IMR-90 (cell line): ENCODE measurements around the gene SRP9. TPM values are rescaled to one million over a fixed set of nuclear protein-coding genes. Genes with fewer than 3 reads are reported as not detected.

Source experiments
- ATAC-seq: fragments of 200-7000 bp; cut with Tn5 transposase; 2 replicates; pipeline ENCODE4 v1.9.1; 2020; ENCODE audit warnings: low read depth, mild to moderate bottlenecking, moderate library complexity
- BruUV-seq: library from RNA; stranded (reverse); fragments of 400-500 nt; replicated peaks from 2 replicates; lab custom pipeline; 2021; lab: Mats Ljungman, UMichigan
- CTCF ChIA-PET: fragments of 300-600 bp; formaldehyde crosslinking; extraction: SDS; loops from one replicate; lab custom pipeline; 2021; ENCODE audit warnings: antibody characterized with exemption; lab: Yijun Ruan, JAX
- POLR2A ChIA-PET: fragments of 300-600 bp; sonication (Branson Sonifier 250); formaldehyde crosslinking; loops from one replicate; lab custom pipeline; 2022; ENCODE audit warnings: antibody characterized with exemption; ENCODE audit not compliant: unreplicated experiment; lab: Charles Lee
- DNase-seq: peaks from one replicate; pipeline ENCODE4 v3.0.0; 2013
- H2AFZ ChIP-seq: replicated peaks from 2 replicates; pipeline ENCODE3; 2013; ENCODE audit warnings: low read length, mild to moderate bottlenecking; ENCODE audit not compliant: poor library complexity
- H2AK5ac ChIP-seq: 2 replicates; pipeline ENCODE4 v1.6.1; 2013; ENCODE audit warnings: low read depth, low read length, inconsistent platforms
- H2AK9ac ChIP-seq: replicated peaks from 2 replicates; pipeline ENCODE3; 2013; ENCODE audit warnings: mild to moderate bottlenecking, low read depth, low read length, moderate library complexity; ENCODE audit not compliant: poor library complexity
- H2BK120ac ChIP-seq: 2 replicates; pipeline ENCODE4 v1.6.1; 2013; ENCODE audit warnings: low read depth, low read length, inconsistent platforms
- H2BK15ac ChIP-seq: 3 replicates; pipeline ENCODE4 v1.6.1; 2013; ENCODE audit warnings: low read depth, low read length, inconsistent platforms
- H2BK20ac ChIP-seq: 2 replicates; pipeline ENCODE4 v1.6.1; 2013; ENCODE audit warnings: low read depth, mild to moderate bottlenecking, inconsistent platforms, low read length, moderate library complexity
- H2BK5ac ChIP-seq: 2 replicates; pipeline ENCODE4 v1.6.1; 2013; ENCODE audit warnings: mild to moderate bottlenecking, low read depth, low read length, inconsistent platforms; ENCODE audit not compliant: poor library complexity, severe bottlenecking
- H3K14ac ChIP-seq: replicated peaks from 2 replicates; pipeline ENCODE4 v1.6.1; 2013; ENCODE audit warnings: low read depth, low read length, inconsistent platforms
- H3K18ac ChIP-seq: 2 replicates; pipeline ENCODE4 v1.6.1; 2013; ENCODE audit warnings: low read depth, low read length, control low read depth
- H3K23ac ChIP-seq: 2 replicates; pipeline ENCODE4 v1.6.1; 2013; ENCODE audit warnings: low read depth, low read length, inconsistent platforms
- H3K27ac ChIP-seq: 2 replicates; pipeline ENCODE4 v1.5.1; 2013; ENCODE audit warnings: mild to moderate bottlenecking, control low read depth, low read length; ENCODE audit not compliant: insufficient read depth
- H3K27me3 ChIP-seq: 2 replicates; pipeline ENCODE4 v1.6.1; 2013; ENCODE audit warnings: low read length; ENCODE audit not compliant: control insufficient read depth, insufficient read depth
- H3K36me3 ChIP-seq: 2 replicates; pipeline ENCODE4 v1.6.1; 2013; ENCODE audit warnings: low read length, mixed read lengths; ENCODE audit not compliant: control insufficient read depth, insufficient read depth
- H3K4ac ChIP-seq: 2 replicates; pipeline ENCODE4 v1.6.1; 2013; ENCODE audit warnings: low read depth, low read length, inconsistent platforms
- H3K4me1 ChIP-seq: 2 replicates; pipeline ENCODE4 v1.6.1; 2013; ENCODE audit warnings: low read length, mixed read lengths; ENCODE audit not compliant: control insufficient read depth, insufficient read depth
- H3K4me2 ChIP-seq: 2 replicates; pipeline ENCODE4 v1.6.1; 2013; ENCODE audit warnings: low read depth, mild to moderate bottlenecking, control low read depth, low read length, moderate library complexity
- H3K4me3 ChIP-seq: 2 replicates; pipeline ENCODE4 v1.5.1; 2013; ENCODE audit warnings: low read depth, mild to moderate bottlenecking, control low read depth, low read length, moderate library complexity; ENCODE audit not compliant: insufficient read depth
- H3K56ac ChIP-seq: 2 replicates; pipeline ENCODE4 v1.6.1; 2013; ENCODE audit warnings: low read length, inconsistent platforms; ENCODE audit not compliant: insufficient read depth; ENCODE audit errors: extremely low read depth
- H3K79me1 ChIP-seq, 2 experiments: 2 replicates each; pipeline ENCODE4 v1.6.1; 2013; ENCODE audit warnings: low read length in 2 of 2, inconsistent platforms in 1 of 2, low read depth in 1 of 2
- H3K9ac ChIP-seq: 2 replicates; pipeline ENCODE4 v1.6.1; 2013; ENCODE audit warnings: low read depth, low read length, control low read depth
- H3K9me1 ChIP-seq: 2 replicates; pipeline ENCODE4 v1.6.1; 2013; ENCODE audit warnings: low read length, inconsistent platforms; ENCODE audit not compliant: insufficient read depth
- H3K9me3 ChIP-seq: 2 replicates; pipeline ENCODE4 v1.6.1; 2013; ENCODE audit warnings: low read length; ENCODE audit not compliant: control insufficient read depth, insufficient read depth
- H4K20me1 ChIP-seq: 2 replicates; pipeline ENCODE4 v1.6.1; 2013; ENCODE audit warnings: low read length, inconsistent platforms; ENCODE audit not compliant: insufficient read depth
- H4K5ac ChIP-seq: 2 replicates; pipeline ENCODE4 v1.6.1; 2013; ENCODE audit warnings: mild to moderate bottlenecking, low read depth, low read length, control low read depth
- H4K8ac ChIP-seq, 2 experiments: 2 replicates each; pipeline ENCODE4 v1.6.1; 2013; ENCODE audit warnings: low read depth in 2 of 2, low read length in 2 of 2, control low read depth in 1 of 2, inconsistent platforms in 1 of 2
- H4K91ac ChIP-seq: 2 replicates; pipeline ENCODE4 v1.6.1; 2013; ENCODE audit warnings: low read depth, low read length, inconsistent platforms; ENCODE audit not compliant: insufficient read depth
- BHLHE40 ChIP-seq: fragments of 150-350 bp; IDR thresholded peaks from 2 replicates; pipeline ENCODE4 v1.6.1; 2016; ENCODE audit warnings: mild to moderate bottlenecking, low read depth, low read length
- FOS ChIP-seq: fragments of 150-350 bp; IDR thresholded peaks from 2 replicates; pipeline ENCODE4 v1.6.1; 2016; ENCODE audit warnings: low read depth, low read length
- MAFK ChIP-seq: IDR thresholded peaks from 2 replicates; pipeline ENCODE4 v1.6.1; 2012; ENCODE audit warnings: low read depth, low read length, improper control_type of control experiment
- MAZ ChIP-seq: IDR thresholded peaks from 2 replicates; pipeline ENCODE4 v1.6.1; 2012; ENCODE audit warnings: low read depth, mild to moderate bottlenecking, low read length, improper control_type of control experiment, moderate library complexity, borderline replicate concordance
- MXI1 ChIP-seq: IDR thresholded peaks from 2 replicates; pipeline ENCODE4 v1.6.1; 2012; ENCODE audit warnings: low read depth, mild to moderate bottlenecking, low read length, moderate library complexity, borderline replicate concordance
- NFE2L2 ChIP-seq: fragments of 150-350 bp; IDR thresholded peaks from 2 replicates; pipeline ENCODE4 v1.6.1; 2016; ENCODE audit warnings: low read depth, mild to moderate bottlenecking, low read length
- POLR2A ChIP-seq: IDR thresholded peaks from 2 replicates; pipeline ENCODE4 v1.6.1; 2012; ENCODE audit warnings: mild to moderate bottlenecking, low read depth, low read length
- RAD21 ChIP-seq: IDR thresholded peaks from 2 replicates; pipeline ENCODE4 v1.6.1; 2012; ENCODE audit warnings: low read length, improper control_type of control experiment
- USF2 ChIP-seq: fragments of 150-350 bp; IDR thresholded peaks from 2 replicates; pipeline ENCODE4 v1.6.1; 2017; ENCODE audit warnings: mild to moderate bottlenecking, antibody characterized with exemption, low read length, low read depth
- WGBS, 2 experiments: methylation state at CpG; one replicate each; pipeline versions ENCODE4 v1.1.5 to v1.1.7; 2013; ENCODE audit warnings: missing lambda C conversion rate in 2 of 2; ENCODE audit not compliant: insufficient read length in 1 of 2; ENCODE audit errors: extremely low coverage in 2 of 2; 5-methylcytosine and 5-hydroxymethylcytosine counted together
- dilution Hi-C: fragments of 300-500 bp; cut with HindIII; formaldehyde crosslinking; loops from one replicate; pipeline ENCODE4 v1.14.3; 2018; ENCODE audit warnings: low sequenced_read_pairs; ENCODE audit not compliant: unreplicated experiment
- in situ Hi-C: fragments of 300-500 bp; cut with MboI; formaldehyde crosslinking; loops from 3 replicates; pipeline ENCODE4 v1.14.3; 2019; ENCODE audit warnings: low sequenced_read_pairs, inconsistent platforms, mixed read lengths
- intact Hi-C: fragments of 100-400 bp; cut with micrococcal nuclease; formaldehyde crosslinking; loops from 2 replicates; pipeline ENCODE4 v1.10.0; 2022
- polyA plus RNA-seq, 3 experiments: library from polyadenylated mRNA; depleted of rRNA; stranded (reverse); fragments of >200 nt; gene quantifications; 2 replicates each; pipeline ENCODE4 v1.2.3, GENCODE V29; 2012; ENCODE audit warnings: low replicate concordance in 1 of 3
- total RNA-seq: library from RNA; depleted of rRNA; stranded (reverse); fragments of >200 nt; gene quantifications from 2 replicates; pipeline ENCODE4 v1.2.3, GENCODE V29; 2012
- TF ChIP-seq, protein P1 (sequence below): conservative IDR thresholded peaks from 2 replicates; pipeline ENCODE4 v1.5.1; 2012; ENCODE audit warnings: mild to moderate bottlenecking, low read depth, low read length, improper control_type of control experiment

The SRP9 gene
- total and polyA plus RNA-seq, 2 of the 4 experiments (the other 2 are of a cell fraction) = 230 to 295 TPM

GRCh38 chr1:225817611-225818061, 40.0 kb downstream of the SRP9 start:
- H4K20me1 ChIP-seq = no peaks in the 10 kb centered on the region
- H4K5ac ChIP-seq = peak overlapping the region; percentile 73
- H3K9me1 ChIP-seq = peaks cover 21% of the 10 kb centered on the region
- H3K27me3 ChIP-seq = no peaks in the 10 kb centered on the region
- no peaks in the 10 kb centered on the region; the same call in 1 of the 2 replicates for H3K36me3 ChIP-seq
- H3K9me3 ChIP-seq = no peaks in the 10 kb centered on the region
- WGBS, 2 experiments = 29% methylated on average over 1 of the region's 8 CpGs; no CpG with 5 or more reads in 1 of the 2 experiments
- peak overlapping the region; percentile 89 for H3K4ac ChIP-seq
- POLR2A ChIA-PET = no interaction called here
- peak overlapping the region; percentile 30 for H3K9ac ChIP-seq
- peak; percentile 88 for DNase-seq
- 0 out of 2 replicates have a peak, but pooled peaks have one; percentile 43 for TF ChIP-seq FOS
- TF ChIP-seq BHLHE40 = peak; percentile 37; the same call in 1 of the 2 replicates
- no peak for TF ChIP-seq RAD21
- TF ChIP-seq USF2 = peak; percentile 72
- TF ChIP-seq MXI1 = peak; percentile 80; the same call in 1 of the 2 replicates
- TF ChIP-seq MAFK = peak; percentile 85
- TF ChIP-seq NFE2L2 = peak; percentile 99
- TF ChIP-seq, protein P1, sequence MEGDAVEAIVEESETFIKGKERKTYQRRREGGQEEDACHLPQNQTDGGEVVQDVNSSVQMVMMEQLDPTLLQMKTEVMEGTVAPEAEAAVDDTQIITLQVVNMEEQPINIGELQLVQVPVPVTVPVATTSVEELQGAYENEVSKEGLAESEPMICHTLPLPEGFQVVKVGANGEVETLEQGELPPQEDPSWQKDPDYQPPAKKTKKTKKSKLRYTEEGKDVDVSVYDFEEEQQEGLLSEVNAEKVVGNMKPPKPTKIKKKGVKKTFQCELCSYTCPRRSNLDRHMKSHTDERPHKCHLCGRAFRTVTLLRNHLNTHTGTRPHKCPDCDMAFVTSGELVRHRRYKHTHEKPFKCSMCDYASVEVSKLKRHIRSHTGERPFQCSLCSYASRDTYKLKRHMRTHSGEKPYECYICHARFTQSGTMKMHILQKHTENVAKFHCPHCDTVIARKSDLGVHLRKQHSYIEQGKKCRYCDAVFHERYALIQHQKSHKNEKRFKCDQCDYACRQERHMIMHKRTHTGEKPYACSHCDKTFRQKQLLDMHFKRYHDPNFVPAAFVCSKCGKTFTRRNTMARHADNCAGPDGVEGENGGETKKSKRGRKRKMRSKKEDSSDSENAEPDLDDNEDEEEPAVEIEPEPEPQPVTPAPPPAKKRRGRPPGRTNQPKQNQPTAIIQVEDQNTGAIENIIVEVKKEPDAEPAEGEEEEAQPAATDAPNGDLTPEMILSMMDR = no peak
- no peak for TF ChIP-seq MAZ
- no peak for TF ChIP-seq POLR2A
- peak overlapping the region; percentile 52 for H3K56ac ChIP-seq
- CTCF ChIA-PET = interaction anchor here (0.9 to 1.1 kb wide), 2 partner anchors 8 to 28 kb away, joined by 3 to 5 read pairs; partner anchors contain the start of gene EPHX1
- intact Hi-C loops (no loop called here), in situ Hi-C loops (no loop called here), dilution Hi-C loops (no loop called here)
- peak overlapping the region; percentile 64 for H2BK5ac ChIP-seq
- peak overlapping the region; percentile 88 for H4K91ac ChIP-seq
- peak overlapping the region; percentile 82 for H3K14ac ChIP-seq
- H2AK9ac ChIP-seq = peak overlapping the region; percentile 59
- peak overlapping the region; percentile 94 for H2BK120ac ChIP-seq
- H3K4me2 ChIP-seq = no peak overlapping the region
- peak overlapping the region; percentile 92 for H2BK20ac ChIP-seq
- H2AK5ac ChIP-seq = peak overlapping the region; percentile 95
- peak overlapping the region; percentile 75 for H3K23ac ChIP-seq
- H2AFZ ChIP-seq = peak overlapping the region; percentile 82
- H2BK15ac ChIP-seq = peak overlapping the region; percentile 47; the same call in 2 of the 3 replicates
- ATAC-seq = peak; percentile 63
- no TSS peak for BruUV-seq
- H3K4me3 ChIP-seq = no peak overlapping the region
- peaks cover 12 to 31% of the 10 kb centered on the region in 2 experiments; a peak in 3 of 4 replicates for H3K79me1 ChIP-seq
- H3K18ac ChIP-seq = peak overlapping the region; percentile 70
- H3K27ac ChIP-seq = peak overlapping the region; percentile 66
- peak overlapping the region; percentile 80 to 90 for H4K8ac ChIP-seq
- H3K4me1 ChIP-seq = peaks cover 30% of the 10 kb centered on the region
